GM18502 (cell line): ENCODE data around the gene IGLL1.
"Not testable (repeated sequence)": the region's sequence is repeated elsewhere in the genome, so short reads cannot be mapped to it uniquely, and the experiment has no call there.

ENCODE experiments used
- ATAC-seq: cut with Tn5 transposase; IDR thresholded peaks from one replicate; pipeline ENCODE4 v1.9.1; 2021; ENCODE audit warnings: mild to moderate bottlenecking; ENCODE audit not compliant: unreplicated experiment, poor library complexity

The IGLL1 gene

DNA sequence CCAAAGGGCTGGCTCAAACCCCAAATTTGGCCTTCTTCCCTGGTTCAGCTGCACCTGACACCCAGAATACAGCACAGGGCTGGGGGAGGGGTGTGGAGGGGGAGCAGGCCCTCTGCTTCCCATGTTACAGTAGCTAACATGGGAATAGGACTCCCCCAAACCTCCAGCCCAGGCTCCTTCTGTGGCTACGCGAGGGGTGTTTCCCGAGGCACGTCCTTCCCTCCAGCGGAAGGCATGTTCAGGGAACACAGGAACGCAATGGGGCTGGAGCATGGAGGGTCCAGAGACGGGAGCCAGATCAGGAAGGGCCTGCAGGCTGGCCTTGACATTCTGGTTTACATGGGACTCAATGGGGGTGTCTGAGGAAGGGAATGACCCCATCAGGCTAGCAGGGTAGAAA, 11.8 kb upstream of the IGLL1 start:
- ATAC-seq = no peak

DNA sequence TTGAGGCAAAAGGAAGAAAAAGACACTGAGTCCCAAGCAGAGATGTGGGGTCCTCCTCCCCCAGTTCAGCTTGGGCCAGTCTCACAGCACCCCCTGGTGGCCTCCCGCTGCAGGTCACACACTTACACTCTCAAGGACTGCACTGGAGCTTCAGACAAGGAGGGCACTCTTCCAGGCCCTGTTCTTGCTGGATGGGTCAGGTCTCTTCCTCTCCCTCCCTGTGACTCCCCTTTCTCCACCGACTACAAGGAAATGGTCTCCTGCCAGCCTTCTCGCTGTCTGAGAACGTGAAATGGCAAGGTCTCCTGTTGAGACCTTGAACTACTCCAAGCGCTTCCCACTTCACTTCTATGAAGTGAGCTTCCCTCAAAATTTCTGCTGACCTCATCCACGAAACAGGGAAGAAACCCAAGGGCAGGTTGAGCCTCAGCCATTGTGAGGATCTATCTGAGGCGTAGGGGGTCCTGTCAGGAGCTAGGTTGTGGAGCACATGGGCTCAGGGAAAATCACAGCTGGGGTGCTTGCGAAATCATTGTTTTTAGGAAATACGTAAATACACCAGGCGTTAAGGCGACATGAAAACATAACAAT, 11.2 kb upstream of the IGLL1 start:
- ATAC-seq = no peak

GRCh38 chr22:23583836-23584235, 3.7 kb upstream of the IGLL1 start:
- ATAC-seq = no peak

GRCh38 chr22:23583153-23583552, 3.1 kb upstream of the IGLL1 start:
- ATAC-seq = no peak

- ATAC-seq = no peak
Measured at GRCh38 chr22:23581260-23581650, 1.2 kb upstream of the IGLL1 start.

DNA sequence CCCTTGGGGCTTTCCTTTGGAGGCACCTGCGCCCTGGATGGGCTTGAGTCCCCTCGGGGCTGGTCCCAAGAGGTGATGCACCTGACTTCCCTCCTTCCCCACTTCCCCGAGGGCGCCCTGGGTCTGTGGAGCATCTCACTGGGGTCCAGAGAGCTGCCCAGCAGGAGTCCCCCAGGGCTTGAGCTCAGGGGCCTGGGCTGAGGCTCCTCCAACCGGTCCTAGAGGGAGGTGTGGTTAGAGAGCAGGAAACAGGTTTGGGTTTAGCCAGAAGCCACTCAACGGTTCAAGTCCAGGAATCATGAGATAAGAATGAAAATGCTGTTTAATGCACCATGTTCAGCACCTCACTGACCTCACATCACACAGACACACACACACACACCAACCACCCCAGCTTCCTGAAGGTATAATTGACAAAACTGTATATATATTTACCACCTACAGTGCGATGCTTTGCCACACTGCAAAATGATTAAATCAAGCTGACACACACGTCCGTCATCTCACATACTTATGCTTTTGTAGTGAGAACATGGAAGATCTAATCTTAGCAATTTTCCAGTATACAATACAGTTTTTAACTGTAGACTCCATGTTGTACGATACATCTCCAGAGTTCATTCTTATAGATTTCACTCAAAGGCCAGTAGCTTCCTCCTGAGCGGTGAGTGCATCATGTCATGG, 628 bp upstream of the IGLL1 start:
- no peak for ATAC-seq

GRCh38 chr22:23579280-23579679, 810 bp downstream of the IGLL1 start:
- no peak for ATAC-seq

- ATAC-seq = no peak
Measured at GRCh38 chr22:23578306-23578705, 1.8 kb downstream of the IGLL1 start.

DNA sequence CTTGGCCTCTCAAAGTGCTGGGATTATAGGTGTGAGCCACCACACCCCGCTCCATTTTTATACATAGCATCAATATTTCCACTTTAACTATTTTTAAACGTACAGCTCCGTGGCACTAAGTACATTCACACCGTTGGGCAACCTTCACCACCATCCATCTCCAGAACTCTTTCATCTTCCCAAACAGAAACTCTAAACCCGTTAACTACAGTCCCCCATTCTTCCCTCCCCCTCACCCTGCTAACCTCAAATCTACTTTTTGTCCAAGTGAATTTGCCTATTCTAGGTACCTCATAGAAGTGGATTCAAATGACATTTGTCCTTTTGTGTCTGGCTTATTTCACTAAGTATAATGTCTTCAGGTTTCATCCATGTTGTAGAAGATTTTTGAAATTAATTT, 3.4 kb downstream of the IGLL1 start:
- no peak for ATAC-seq

- ATAC-seq = no peak
Measured at GRCh38 chr22:23575601-23576000, 4.5 kb downstream of the IGLL1 start.

DNA sequence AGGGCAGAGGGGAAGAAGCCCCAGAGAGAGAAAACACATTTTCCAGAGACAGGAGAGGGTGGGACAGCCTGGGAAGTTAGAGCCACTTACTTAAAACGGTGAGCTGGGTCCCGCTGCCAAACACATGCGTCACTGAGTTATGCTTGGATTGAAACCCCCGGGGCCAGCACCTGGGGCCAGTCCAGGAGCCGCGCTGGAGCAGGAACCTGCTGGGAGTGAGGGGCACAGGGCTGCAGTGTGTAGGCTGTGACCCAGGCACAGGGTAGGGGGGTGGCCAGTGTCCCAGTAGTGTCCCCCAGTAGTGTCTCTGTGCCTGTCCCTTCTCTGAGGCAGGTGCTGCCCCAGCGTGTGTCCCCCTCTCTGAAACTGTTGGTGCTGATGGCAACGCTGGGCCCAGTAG, 5.2 kb downstream of the IGLL1 start:
- no peak for ATAC-seq

GRCh38 chr22:23574371-23574811, 5.7 kb downstream of the IGLL1 start:
- no peak for ATAC-seq

GRCh38 chr22:23573701-23574235, 6.3 kb downstream of the IGLL1 start:
- not testable (repeated sequence) for ATAC-seq

GRCh38 chr22:23573106-23573505, 7.0 kb downstream of the IGLL1 start:
- ATAC-seq = not testable (repeated sequence)

DNA sequence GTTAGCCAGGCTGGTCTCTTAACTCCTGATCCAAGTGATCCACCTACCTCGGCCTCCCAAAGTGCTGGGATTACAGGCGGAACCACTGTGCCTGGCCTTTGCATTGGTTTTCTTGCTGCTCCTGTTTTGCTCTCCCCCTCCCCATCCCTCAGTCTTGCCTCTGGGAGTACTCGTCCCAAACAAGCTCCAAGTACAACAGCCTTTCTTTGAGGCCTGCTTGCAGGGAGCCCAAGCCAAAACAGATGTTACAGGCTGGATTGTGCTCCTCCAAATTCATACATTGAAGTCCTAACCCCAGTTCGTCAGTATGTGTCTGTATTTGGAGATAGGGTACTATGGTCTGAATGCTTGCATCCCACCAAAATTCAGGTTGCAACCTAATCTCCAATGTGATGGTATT, 8.6 kb downstream of the IGLL1 start:
- no peak for ATAC-seq

- ATAC-seq = no peak
Measured at GRCh38 chr22:23570681-23571080, 9.4 kb downstream of the IGLL1 start.

GRCh38 chr22:23569716-23570115, 10.4 kb downstream of the IGLL1 start:
- no peak for ATAC-seq

- ATAC-seq = no peak
Measured at GRCh38 chr22:23569291-23569690, 10.8 kb downstream of the IGLL1 start.

- ATAC-seq = no peak
Measured at GRCh38 chr22:23566705-23567475, 13.2 kb downstream of the IGLL1 start.

GRCh38 chr22:23565915-23566704, 14.0 kb downstream of the IGLL1 start:
- no peak for ATAC-seq
